ENCODE results near the gene MXI1. TPM values are rescaled to one million over a fixed set of nuclear protein-coding genes. Genes with fewer than 3 reads are reported as not detected.
"Not testable (repeated sequence)": the region's sequence is repeated elsewhere in the genome, so short reads cannot be mapped to it uniquely, and the experiment has no call there.

Gene MXI1
- total and polyA plus RNA-seq, 7 experiments from 2014 or later = 36.6 to 57.1 (median 52.7) TPM

- peaks cover 0 to 3% of the 10 kb centered on the region in 2 donors for H3K27me3 ChIP-seq (ENCODE audit: control insufficient read depth in 2 of 2, insufficient read depth in 2 of 2, low read length in 2 of 2)
- intact Hi-C loops (cut with micrococcal nuclease) = no loop called here
- no peaks in the 10 kb centered on the region for H3K36me3 ChIP-seq (ENCODE audit: control insufficient read depth in 2 of 3, insufficient read depth in 3 of 3, low read length in 3 of 3)
- Mint-ChIP-seq H3K27ac (no peak overlapping the region), H3K36me3 (peaks cover 0 to 3% (median 0%) of the 10 kb centered on the region in 5 donors), H3K9me3 (no peaks in the 10 kb centered on the region), H3K4me1 (peaks cover 0 to 6% (median 5%) of the 10 kb centered on the region in 7 donors), H3K27me3 (peaks cover 43 to 66% (median 51%) of the 10 kb centered on the region in 5 donors), H3K4me3 (no peak overlapping the region)
- no peak for ATAC-seq
- POLR2A ChIA-PET = interaction anchor here (0.5 to 0.7 kb wide), 2 partner anchors 31 to 166 kb away, joined by 3 read pairs; partner anchors contain the start of gene MXI1
- H3K27ac ChIP-seq (ENCODE audit: low read depth, low read length) = no peak overlapping the region
- H3K4me3 ChIP-seq (ENCODE audit: low read length) = no peak overlapping the region
- H3K4me1 ChIP-seq (ENCODE audit: control insufficient read depth in 2 of 2, insufficient read depth in 2 of 2, low read length in 2 of 2) = no peaks in the 10 kb centered on the region
- CTCF ChIA-PET = no interaction called here
- no peak for DNase-seq
- H3K9me3 ChIP-seq (ENCODE audit: control insufficient read depth in 2 of 3, low read length in 3 of 3) = no peaks in the 10 kb centered on the region
These were observed 31.0 kb upstream of the MXI1 start for GRCh38 chr10:110176141-110177030.

DNA sequence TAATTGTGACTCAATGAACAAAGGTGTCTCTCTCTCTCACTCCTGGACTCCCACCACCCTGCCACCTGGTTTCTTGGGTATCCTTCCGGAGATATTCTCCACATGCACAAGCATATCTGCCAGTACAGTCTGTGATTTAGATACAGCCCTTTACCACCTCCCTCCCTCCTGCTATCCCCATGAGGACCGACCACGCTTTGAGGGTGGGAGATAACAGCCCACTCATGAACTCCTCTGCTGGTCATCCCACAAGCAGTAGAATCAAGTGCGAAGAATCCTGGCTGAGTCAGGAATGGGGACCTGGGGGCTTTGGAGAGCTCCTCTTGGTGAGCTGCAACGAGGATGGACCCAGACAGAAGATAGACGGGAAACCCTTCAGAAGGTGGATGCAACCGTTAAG, 28.2 kb upstream of the MXI1 start:
- no peaks in the 10 kb centered on the region for H3K9me3 ChIP-seq (ENCODE audit: control insufficient read depth in 2 of 3, low read length in 3 of 3)
- Mint-ChIP-seq H3K27me3 (peaks cover 19 to 62% (median 27%) of the 10 kb centered on the region in 5 donors), H3K27ac (peak overlapping the region in 1 of 9 donors; percentile 42), H3K4me1 (peaks cover 0 to 6% (median 4%) of the 10 kb centered on the region in 7 donors), H3K9me3 (no peaks in the 10 kb centered on the region), H3K36me3 (no peaks in the 10 kb centered on the region), H3K4me3 (no peak overlapping the region)
- intact Hi-C loops (cut with micrococcal nuclease) = no loop called here
- no peaks in the 10 kb centered on the region for H3K36me3 ChIP-seq (ENCODE audit: control insufficient read depth in 2 of 3, insufficient read depth in 3 of 3, low read length in 3 of 3)
- DNase-seq (no peak), ATAC-seq (no peak)
- POLR2A ChIA-PET = interaction anchor here (0.5 to 0.6 kb wide), 2 partner anchors 18 to 32 kb away, joined by 3 read pairs; no protein-coding TSS in a partner anchor
- CTCF ChIA-PET = interaction anchor here (0.6 kb wide), 1 partner anchor 96 kb away, joined by 4 read pairs; no protein-coding TSS in a partner anchor
- H3K4me1 ChIP-seq (ENCODE audit: control insufficient read depth in 2 of 2, insufficient read depth in 2 of 2, low read length in 2 of 2) = no peaks in the 10 kb centered on the region
- no peak overlapping the region for H3K27ac ChIP-seq (ENCODE audit: low read depth, low read length)
- peaks cover 0 to 3% of the 10 kb centered on the region in 2 donors for H3K27me3 ChIP-seq (ENCODE audit: control insufficient read depth in 2 of 2, insufficient read depth in 2 of 2, low read length in 2 of 2)
- H3K4me3 ChIP-seq (ENCODE audit: low read length) = no peak overlapping the region

- Mint-ChIP-seq H3K27ac (no peak overlapping the region), H3K4me1 (peaks cover 0 to 2% (median under 1%) of the 10 kb centered on the region in 7 donors), H3K4me3 (no peak overlapping the region), H3K9me3 (no peaks in the 10 kb centered on the region), H3K36me3 (no peaks in the 10 kb centered on the region), H3K27me3 (peaks cover 15 to 54% (median 15%) of the 10 kb centered on the region in 5 donors)
- ChIA-PET POLR2A (interaction anchor here (0.6 to 1.5 kb wide), 2 partner anchors 27 to 156 kb away, joined by 4 read pairs; no protein-coding TSS in a partner anchor), CTCF (no interaction called here)
- no peak overlapping the region for H3K27ac ChIP-seq (ENCODE audit: low read depth, low read length)
- H3K4me3 ChIP-seq (ENCODE audit: low read length) = no peak overlapping the region
- ATAC-seq (no peak), DNase-seq (no peak)
- intact Hi-C loops (cut with micrococcal nuclease) = no loop called here
- H3K36me3 ChIP-seq (ENCODE audit: control insufficient read depth in 2 of 3, insufficient read depth in 3 of 3, low read length in 3 of 3) = no peaks in the 10 kb centered on the region
- no peaks in the 10 kb centered on the region for H3K27me3 ChIP-seq (ENCODE audit: control insufficient read depth in 2 of 2, insufficient read depth in 2 of 2, low read length in 2 of 2)
- no peaks in the 10 kb centered on the region for H3K4me1 ChIP-seq (ENCODE audit: control insufficient read depth in 2 of 2, insufficient read depth in 2 of 2, low read length in 2 of 2)
- H3K9me3 ChIP-seq (ENCODE audit: control insufficient read depth in 2 of 3, low read length in 3 of 3) = no peaks in the 10 kb centered on the region
These were observed 26.0 kb upstream of the MXI1 start for GRCh38 chr10:110181451-110181850.

- Histone ChIP-seq H3K27me3 (ENCODE audit: control insufficient read depth in 2 of 2, insufficient read depth in 2 of 2, low read length in 2 of 2) (no peaks in the 10 kb centered on the region), H3K27ac (ENCODE audit: low read depth, low read length) (no peak overlapping the region), H3K4me1 (ENCODE audit: control insufficient read depth in 2 of 2, insufficient read depth in 2 of 2, low read length in 2 of 2) (no peaks in the 10 kb centered on the region), H3K36me3 (ENCODE audit: control insufficient read depth in 2 of 3, insufficient read depth in 3 of 3, low read length in 3 of 3) (no peaks in the 10 kb centered on the region), H3K4me3 (ENCODE audit: low read length) (no peak overlapping the region), H3K9me3 (ENCODE audit: control insufficient read depth in 2 of 3, low read length in 3 of 3) (no peaks in the 10 kb centered on the region)
- ChIA-PET POLR2A (interaction anchor here (0.6 to 1.5 kb wide), 2 partner anchors 26 to 157 kb away, joined by 4 read pairs; no protein-coding TSS in a partner anchor), CTCF (no interaction called here)
- Mint-ChIP-seq H3K27ac (no peak overlapping the region), H3K36me3 (no peaks in the 10 kb centered on the region), H3K9me3 (no peaks in the 10 kb centered on the region), H3K4me1 (no peaks in the 10 kb centered on the region), H3K4me3 (no peak overlapping the region), H3K27me3 (peaks cover 14 to 55% (median 15%) of the 10 kb centered on the region in 5 donors)
- intact Hi-C loops (cut with micrococcal nuclease) = no loop called here
- ATAC-seq (no peak), DNase-seq (no peak)
These were observed 25.5 kb upstream of the MXI1 start for GRCh38 chr10:110181911-110182310.

GRCh38 chr10:110184398-110184797, 23.0 kb upstream of the MXI1 start:
- POLR2A ChIA-PET = no interaction called here
- no peak overlapping the region for H3K4me3 Mint-ChIP-seq
- Histone ChIP-seq H3K4me1 (ENCODE audit: control insufficient read depth in 2 of 2, insufficient read depth in 2 of 2, low read length in 2 of 2) (no peaks in the 10 kb centered on the region), H3K27ac (ENCODE audit: low read depth, low read length) (no peak overlapping the region), H3K9me3 (ENCODE audit: control insufficient read depth in 2 of 3, low read length in 3 of 3) (no peaks in the 10 kb centered on the region), H3K4me3 (ENCODE audit: low read length) (no peak overlapping the region), H3K27me3 (ENCODE audit: control insufficient read depth in 2 of 2, insufficient read depth in 2 of 2, low read length in 2 of 2) (peaks cover 0 to 4% of the 10 kb centered on the region in 2 donors), H3K36me3 (ENCODE audit: control insufficient read depth in 2 of 3, insufficient read depth in 3 of 3, low read length in 3 of 3) (no peaks in the 10 kb centered on the region)
- CTCF ChIA-PET = no interaction called here
- DNase-seq (no peak), ATAC-seq (no peak)
- H3K27ac Mint-ChIP-seq = no peak overlapping the region
- peaks cover 0 to 2% (median 0%) of the 10 kb centered on the region in 7 donors for H3K4me1 Mint-ChIP-seq
- no peaks in the 10 kb centered on the region for H3K36me3 Mint-ChIP-seq
- intact Hi-C loops (cut with micrococcal nuclease) = no loop called here
- H3K9me3 Mint-ChIP-seq = peaks cover 0 to 2% (median 0%) of the 10 kb centered on the region in 11 donors
- peaks cover 2 to 49% (median 9%) of the 10 kb centered on the region in 5 donors for H3K27me3 Mint-ChIP-seq

DNA sequence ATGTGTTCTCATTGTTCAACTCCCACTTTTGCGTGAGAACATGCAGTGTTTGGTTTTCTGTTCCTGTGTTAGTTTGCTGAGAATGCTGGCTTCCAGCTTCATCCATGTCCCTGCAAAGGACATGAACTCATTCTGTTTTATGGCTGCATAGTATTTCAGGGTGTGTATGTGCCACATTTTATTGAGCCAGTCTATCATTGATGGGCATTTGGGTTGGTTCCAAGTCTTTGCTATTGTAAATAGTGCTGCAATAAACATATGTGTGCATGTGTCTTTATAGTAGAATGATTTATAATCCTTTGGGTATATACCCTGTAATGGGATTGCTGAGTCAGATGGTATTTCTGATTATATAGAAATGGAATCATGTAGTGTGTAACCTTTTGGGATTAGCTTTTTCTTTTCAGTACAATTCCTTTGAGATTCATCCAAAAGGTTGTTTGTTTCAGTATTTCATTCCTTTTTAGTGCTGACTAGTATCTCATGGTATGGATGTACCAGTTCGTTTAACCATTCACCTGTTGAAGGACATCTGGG, 21.7 kb upstream of the MXI1 start:
- intact Hi-C loops (cut with micrococcal nuclease); H3K9me3 Mint-ChIP-seq; H3K4me1 Mint-ChIP-seq; H3K36me3 ChIP-seq (ENCODE audit: control insufficient read depth in 2 of 3, insufficient read depth in 3 of 3, low read length in 3 of 3); CTCF ChIA-PET; H3K9me3 ChIP-seq (ENCODE audit: control insufficient read depth in 2 of 3, low read length in 3 of 3); H3K4me3 Mint-ChIP-seq; H3K4me1 ChIP-seq (ENCODE audit: control insufficient read depth in 2 of 2, insufficient read depth in 2 of 2, low read length in 2 of 2); ATAC-seq; H3K36me3 Mint-ChIP-seq; DNase-seq; H3K27me3 ChIP-seq (ENCODE audit: control insufficient read depth in 2 of 2, insufficient read depth in 2 of 2, low read length in 2 of 2); H3K27ac ChIP-seq (ENCODE audit: low read depth, low read length); H3K27ac Mint-ChIP-seq; H3K4me3 ChIP-seq (ENCODE audit: low read length): not testable (repeated sequence)
- POLR2A ChIA-PET = interaction anchor here (0.6 kb wide), 1 partner anchor 686 kb away, joined by 3 read pairs; the partner anchor contains the start of gene PDCD4
- peaks cover 0 to 57% (median 5%) of the 10 kb centered on the region in 5 donors for H3K27me3 Mint-ChIP-seq

Measured in naive thymus-derived CD4-positive, alpha-beta T cell (primary cell).